HCT116 (cell line): ENCODE results near the gene OCA2.

Experiments used
- EZH2 ChIP-seq: fragments of 200-600 bp; sonication (generic); IDR thresholded peaks from 2 replicates; pipeline ENCODE4 v1.6.1; 2017; ENCODE audit warnings: antibody characterized with exemption, mixed run types
- TF ChIP-seq, protein P1 (sequence below), 3 experiments: fragments of 200-600 bp in 1 of 3; sonication (generic) in 1 of 3; IDR thresholded peaks in 2 of 3; conservative IDR thresholded peaks in 1 of 3; 2 replicates each; pipeline ENCODE4 v1.5.1; 2012 to 2017; ENCODE audit warnings: low read depth in 2 of 3, low read length in 2 of 3, antibody characterized with exemption in 1 of 3, borderline replicate concordance in 1 of 3, control low read depth in 1 of 3, mild to moderate bottlenecking in 1 of 3, mixed read lengths in 1 of 3, mixed run types in 1 of 3, moderate library complexity in 1 of 3; ENCODE audit not compliant: insufficient read depth in 1 of 3

GRCh38 chr15:27783678-27784077 is 315.4 kb downstream of the OCA2 start:
- no peak for TF ChIP-seq EZH2
- TF ChIP-seq, protein P1, sequence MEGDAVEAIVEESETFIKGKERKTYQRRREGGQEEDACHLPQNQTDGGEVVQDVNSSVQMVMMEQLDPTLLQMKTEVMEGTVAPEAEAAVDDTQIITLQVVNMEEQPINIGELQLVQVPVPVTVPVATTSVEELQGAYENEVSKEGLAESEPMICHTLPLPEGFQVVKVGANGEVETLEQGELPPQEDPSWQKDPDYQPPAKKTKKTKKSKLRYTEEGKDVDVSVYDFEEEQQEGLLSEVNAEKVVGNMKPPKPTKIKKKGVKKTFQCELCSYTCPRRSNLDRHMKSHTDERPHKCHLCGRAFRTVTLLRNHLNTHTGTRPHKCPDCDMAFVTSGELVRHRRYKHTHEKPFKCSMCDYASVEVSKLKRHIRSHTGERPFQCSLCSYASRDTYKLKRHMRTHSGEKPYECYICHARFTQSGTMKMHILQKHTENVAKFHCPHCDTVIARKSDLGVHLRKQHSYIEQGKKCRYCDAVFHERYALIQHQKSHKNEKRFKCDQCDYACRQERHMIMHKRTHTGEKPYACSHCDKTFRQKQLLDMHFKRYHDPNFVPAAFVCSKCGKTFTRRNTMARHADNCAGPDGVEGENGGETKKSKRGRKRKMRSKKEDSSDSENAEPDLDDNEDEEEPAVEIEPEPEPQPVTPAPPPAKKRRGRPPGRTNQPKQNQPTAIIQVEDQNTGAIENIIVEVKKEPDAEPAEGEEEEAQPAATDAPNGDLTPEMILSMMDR (IDR thresholded peaks at IDR 0.05 in 2 of 3, conservative IDR thresholded peaks at IDR 0.05 in 1 of 3; ENCODE audit: borderline replicate concordance in 1 of 3, insufficient read depth in 1 of 3, low read depth in 2 of 3, low read length in 2 of 3) = no peak
